Measurements from ENCODE around the gene FOXJ3. TPM values are rescaled to one million over a fixed set of nuclear protein-coding genes. Genes with fewer than 3 reads are reported as not detected.

FOXJ3 gene
- total RNA-seq, 1 donor = 37.3 TPM

GRCh38 chr1:42145764-42146625, 189.0 kb downstream of the FOXJ3 start:
- Histone ChIP-seq H3K36me3 (ENCODE audit: insufficient read depth, low read length) (no peaks in the 10 kb centered on the region), H4K20me1 (ENCODE audit: insufficient read depth, low read length) (no peaks in the 10 kb centered on the region), H3K27ac (ENCODE audit: low read depth, low read length) (no peak overlapping the region), H2AFZ (ENCODE audit: low read length) (no peak overlapping the region), H3K79me2 (ENCODE audit: insufficient read depth, low read length) (no peaks in the 10 kb centered on the region), H3K9me3 (ENCODE audit: low read depth, low read length) (no peaks in the 10 kb centered on the region), H3K4me1 (ENCODE audit: insufficient read depth, low read length) (no peaks in the 10 kb centered on the region), H3K4me3 (ENCODE audit: insufficient read depth, low read length) (no peak overlapping the region), H3K4me2 (ENCODE audit: insufficient read depth, low read length) (no peak overlapping the region), H3K27me3 (ENCODE audit: insufficient read depth, low read length) (peaks cover 45% of the 10 kb centered on the region)
- peak; percentile 47 for DNase-seq (ENCODE audit: insufficient read length, low spot score, missing footprints)
- TF ChIP-seq, protein P1, sequence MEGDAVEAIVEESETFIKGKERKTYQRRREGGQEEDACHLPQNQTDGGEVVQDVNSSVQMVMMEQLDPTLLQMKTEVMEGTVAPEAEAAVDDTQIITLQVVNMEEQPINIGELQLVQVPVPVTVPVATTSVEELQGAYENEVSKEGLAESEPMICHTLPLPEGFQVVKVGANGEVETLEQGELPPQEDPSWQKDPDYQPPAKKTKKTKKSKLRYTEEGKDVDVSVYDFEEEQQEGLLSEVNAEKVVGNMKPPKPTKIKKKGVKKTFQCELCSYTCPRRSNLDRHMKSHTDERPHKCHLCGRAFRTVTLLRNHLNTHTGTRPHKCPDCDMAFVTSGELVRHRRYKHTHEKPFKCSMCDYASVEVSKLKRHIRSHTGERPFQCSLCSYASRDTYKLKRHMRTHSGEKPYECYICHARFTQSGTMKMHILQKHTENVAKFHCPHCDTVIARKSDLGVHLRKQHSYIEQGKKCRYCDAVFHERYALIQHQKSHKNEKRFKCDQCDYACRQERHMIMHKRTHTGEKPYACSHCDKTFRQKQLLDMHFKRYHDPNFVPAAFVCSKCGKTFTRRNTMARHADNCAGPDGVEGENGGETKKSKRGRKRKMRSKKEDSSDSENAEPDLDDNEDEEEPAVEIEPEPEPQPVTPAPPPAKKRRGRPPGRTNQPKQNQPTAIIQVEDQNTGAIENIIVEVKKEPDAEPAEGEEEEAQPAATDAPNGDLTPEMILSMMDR (IDR thresholded peaks at IDR 0.05; ENCODE audit: extremely low read depth, low read depth, low read length) = no peak

DNA sequence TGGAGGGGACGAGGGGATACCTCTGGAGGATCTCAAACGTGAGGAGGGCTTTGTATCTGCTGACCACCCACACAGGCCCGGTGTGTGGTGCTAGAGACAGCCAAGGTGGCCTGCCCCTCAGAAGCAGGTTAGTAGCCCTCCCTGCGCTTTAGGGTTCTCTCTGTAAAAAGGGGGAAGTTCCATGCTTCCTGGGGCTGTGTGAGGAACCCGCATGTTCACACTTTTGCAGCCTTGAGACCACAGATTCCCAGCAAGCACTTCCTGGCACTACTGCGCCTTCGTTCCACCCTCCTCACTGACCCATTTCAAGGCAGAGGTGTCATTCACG, 189.7 kb downstream of the FOXJ3 start:
- Histone ChIP-seq H3K36me3 (ENCODE audit: insufficient read depth, low read length) (no peaks in the 10 kb centered on the region), H3K27ac (ENCODE audit: low read depth, low read length) (no peak overlapping the region), H3K79me2 (ENCODE audit: insufficient read depth, low read length) (no peaks in the 10 kb centered on the region), H4K20me1 (ENCODE audit: insufficient read depth, low read length) (no peaks in the 10 kb centered on the region), H2AFZ (ENCODE audit: low read length) (no peak overlapping the region), H3K27me3 (ENCODE audit: insufficient read depth, low read length) (peaks cover 46% of the 10 kb centered on the region), H3K4me2 (ENCODE audit: insufficient read depth, low read length) (no peak overlapping the region), H3K9me3 (ENCODE audit: low read depth, low read length) (no peaks in the 10 kb centered on the region), H3K4me3 (ENCODE audit: insufficient read depth, low read length) (no peak overlapping the region), H3K4me1 (ENCODE audit: insufficient read depth, low read length) (no peaks in the 10 kb centered on the region)
- TF ChIP-seq, protein P1 (IDR thresholded peaks at IDR 0.05; ENCODE audit: extremely low read depth, low read depth, low read length) = no peak
- no peak for DNase-seq (ENCODE audit: insufficient read length, low spot score, missing footprints)

- TF ChIP-seq, protein P1 (IDR thresholded peaks at IDR 0.05; ENCODE audit: extremely low read depth, low read depth, low read length) = no peak
- Histone ChIP-seq H3K4me3 (ENCODE audit: insufficient read depth, low read length) (no peak overlapping the region), H4K20me1 (ENCODE audit: insufficient read depth, low read length) (no peaks in the 10 kb centered on the region), H3K36me3 (ENCODE audit: insufficient read depth, low read length) (no peaks in the 10 kb centered on the region), H3K9me3 (ENCODE audit: low read depth, low read length) (no peaks in the 10 kb centered on the region), H2AFZ (ENCODE audit: low read length) (no peak overlapping the region), H3K79me2 (ENCODE audit: insufficient read depth, low read length) (no peaks in the 10 kb centered on the region), H3K4me1 (ENCODE audit: insufficient read depth, low read length) (no peaks in the 10 kb centered on the region), H3K27me3 (ENCODE audit: insufficient read depth, low read length) (peaks cover 46% of the 10 kb centered on the region), H3K27ac (ENCODE audit: low read depth, low read length) (no peak overlapping the region), H3K4me2 (ENCODE audit: insufficient read depth, low read length) (no peak overlapping the region)
- DNase-seq (ENCODE audit: insufficient read length, low spot score, missing footprints) = peak; percentile 25
Measured at GRCh38 chr1:42144711-42145388, 190.2 kb downstream of the FOXJ3 start.

All from osteoblast (primary cell).